Measurements from ENCODE around the gene NECAP2. TPM values are rescaled to one million over a fixed set of nuclear protein-coding genes. Genes with fewer than 3 reads are reported as not detected.

NECAP2 gene
- polyA plus RNA-seq, 1 of the 3 experiments (the other 2 are of a cell fraction) = 100.0 TPM

GRCh38 chr1:16440470-16441281 is at the start of gene NECAP2 (continued):
- TF ChIP-seq CTCF (IDR thresholded peaks at IDR 0.05) (peak; percentile 77), MXI1 (IDR thresholded peaks at IDR 0.05; ENCODE audit: low read depth, low read length) (peak; percentile 89), USF2 (IDR thresholded peaks at IDR 0.05; ENCODE audit: borderline replicate concordance, low read depth, low read length) (0 out of 2 replicates have a peak, but pooled peaks have one; percentile 26), POLR2AphosphoS5 (IDR thresholded peaks at IDR 0.05; ENCODE audit: low read depth, low read length) (peak; percentile 98), EP300 (IDR thresholded peaks at IDR 0.05; ENCODE audit: borderline replicate concordance in 1 of 2, low read depth in 1 of 2, low read length in 1 of 2) (peak; percentile 19 to 82; a peak in 2 of 4 replicates)

GRCh38 chr1:16391411-16391810 is 49.1 kb upstream of the NECAP2 start:
- 100% methylated on average over 3 of the region's 3 CpGs for WGBS (ENCODE audit: low lambda C conversion rate)
- no peak overlapping the region for H3K4me3 ChIP-seq (ENCODE audit: low read depth in 2 of 2, low read length in 1 of 2)
- H3K36me3 ChIP-seq (replicated peaks in 1 of 2; ENCODE audit: control insufficient read depth in 1 of 2, insufficient read depth in 2 of 2, low read length in 1 of 2) = peaks cover 16 to 28% of the 10 kb centered on the region in 2 experiments
- POLR2A ChIA-PET = no interaction called here
- H3K27ac ChIP-seq (ENCODE audit: low read depth in 2 of 2, low read length in 1 of 2) = no peak overlapping the region
- peaks cover 11 to 25% of the 10 kb centered on the region in 2 experiments; a peak in 3 of 4 replicates for H3K4me1 ChIP-seq (ENCODE audit: control insufficient read depth in 1 of 2, insufficient read depth in 2 of 2, low read depth in 1 of 2, low read length in 1 of 2)
- H3F3A ChIP-seq (replicated peaks; ENCODE audit: insufficient read depth) = peaks cover 16% of the 10 kb centered on the region
- no peak overlapping the region for H3K9ac ChIP-seq
- no peaks in the 10 kb centered on the region for H3K9me2 ChIP-seq
- TF ChIP-seq ZBTB33 (IDR thresholded peaks at IDR 0.05; ENCODE audit: borderline replicate concordance, low read depth) (no peak), NRF1 (IDR thresholded peaks at IDR 0.05; ENCODE audit: low read depth, low read length) (no peak), IRF3 (IDR thresholded peaks at IDR 0.05; ENCODE audit: low read depth, low read length) (no peak), ELF1 (IDR thresholded peaks at IDR 0.05) (no peak), TAF1 (IDR thresholded peaks at IDR 0.05; ENCODE audit: borderline replicate concordance, low read depth, low read length) (no peak), CTCF (IDR thresholded peaks at IDR 0.05) (no peak), USF2 (IDR thresholded peaks at IDR 0.05; ENCODE audit: borderline replicate concordance, low read depth, low read length) (no peak), RAD21 (IDR thresholded peaks at IDR 0.05; ENCODE audit: low read length) (no peak), TCF12 (IDR thresholded peaks at IDR 0.05) (no peak), RXRA (IDR thresholded peaks at IDR 0.05; ENCODE audit: borderline replicate concordance, low read depth) (no peak), FOSL2 (IDR thresholded peaks at IDR 0.05; ENCODE audit: borderline replicate concordance, low read depth) (no peak)
- H2AFZ ChIP-seq (ENCODE audit: low read depth) = no peak overlapping the region
- no peaks in the 10 kb centered on the region for H3K27me3 ChIP-seq (ENCODE audit: insufficient read depth)
- H3K9me3 ChIP-seq = no peaks in the 10 kb centered on the region
- peaks cover 77% of the 10 kb centered on the region for H4K20me1 ChIP-seq (ENCODE audit: insufficient read depth)
- no peak for DNase-seq
- CTCF ChIA-PET = interaction anchor here (1.2 kb wide), 1 partner anchor 39 kb away, joined by 3 read pairs; the partner anchor contains the start of gene FBXO42
- H3K4me2 ChIP-seq = no peak overlapping the region
- peaks cover 94% of the 10 kb centered on the region for H3K79me2 ChIP-seq (ENCODE audit: insufficient read depth)

Data from SK-N-SH (cell line).